HG03066 (cell line): Measurements from ENCODE around the gene CABP5.
"Not testable (repeated sequence)": the region's sequence is repeated elsewhere in the genome, so short reads cannot be mapped to it uniquely, and the experiment has no call there.

ENCODE experiments used
- ATAC-seq: cut with Tn5 transposase; IDR thresholded peaks from one replicate; pipeline ENCODE4 v1.9.1; 2021; ENCODE audit warnings: low read depth; ENCODE audit not compliant: unreplicated experiment

CABP5 gene

DNA sequence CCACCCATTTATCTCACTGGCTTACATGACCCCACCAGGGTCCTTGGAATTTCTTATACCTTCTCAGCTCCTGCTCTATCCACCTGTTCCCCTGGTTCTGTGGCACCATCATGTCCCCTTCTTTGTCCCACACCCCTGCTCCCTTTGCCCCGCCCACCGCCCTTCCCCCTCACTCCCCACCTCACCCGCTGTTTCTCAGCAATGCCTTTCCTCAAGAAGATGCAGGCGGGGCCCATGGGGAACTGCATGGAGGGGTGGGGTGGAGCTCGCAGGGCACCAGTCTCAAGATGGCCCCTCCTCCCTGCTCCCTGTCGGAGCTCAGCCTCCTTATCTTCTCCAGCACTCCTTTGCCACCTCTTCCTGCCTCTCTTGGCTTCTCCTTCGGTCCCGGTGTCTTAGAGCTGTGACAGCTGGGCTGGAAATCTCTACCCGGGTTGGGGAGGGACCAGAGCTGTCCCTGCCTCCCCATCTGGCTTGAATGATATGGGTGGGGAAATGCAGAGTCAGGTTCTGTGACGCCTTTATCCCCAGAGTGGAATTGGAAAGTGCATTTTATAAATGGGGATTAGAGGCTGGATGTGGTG, at the start of gene CABP5:
TSS of gene CABP5 (minus strand) at position 405 of the 584 bp plus-strand sequence. CDS start at position 248, 157 bp downstream.
- ATAC-seq: no peak

DNA sequence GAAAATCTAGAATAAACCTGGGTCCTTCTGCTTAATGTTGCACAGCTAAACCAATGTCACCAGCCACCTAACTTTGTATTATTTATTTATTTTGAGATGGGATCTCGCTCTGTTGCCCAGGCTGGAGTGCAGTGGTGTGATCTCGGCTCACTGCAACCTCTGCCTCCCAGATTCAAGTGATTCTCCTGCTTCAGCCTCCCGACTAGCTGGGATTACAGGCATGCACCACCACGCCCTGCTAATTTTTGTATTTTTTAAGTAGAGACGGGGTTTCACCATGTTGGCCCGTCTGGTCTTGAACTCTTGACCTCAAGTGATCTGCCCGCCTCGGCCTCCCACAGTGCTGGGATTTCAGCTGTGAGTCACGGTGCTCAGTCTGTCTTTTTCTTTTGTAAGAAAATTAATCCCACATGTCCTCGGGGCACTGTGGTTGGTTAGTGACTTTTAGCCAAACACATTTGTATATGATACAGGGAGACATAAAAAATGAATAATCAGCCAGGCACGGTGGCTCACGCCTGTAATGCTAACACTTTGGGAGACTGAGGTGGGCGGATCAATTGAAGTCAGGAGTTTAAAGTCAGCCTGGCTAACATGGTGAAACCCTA, 47.3 kb upstream of the CABP5 start:
- not testable (repeated sequence) for ATAC-seq

DNA sequence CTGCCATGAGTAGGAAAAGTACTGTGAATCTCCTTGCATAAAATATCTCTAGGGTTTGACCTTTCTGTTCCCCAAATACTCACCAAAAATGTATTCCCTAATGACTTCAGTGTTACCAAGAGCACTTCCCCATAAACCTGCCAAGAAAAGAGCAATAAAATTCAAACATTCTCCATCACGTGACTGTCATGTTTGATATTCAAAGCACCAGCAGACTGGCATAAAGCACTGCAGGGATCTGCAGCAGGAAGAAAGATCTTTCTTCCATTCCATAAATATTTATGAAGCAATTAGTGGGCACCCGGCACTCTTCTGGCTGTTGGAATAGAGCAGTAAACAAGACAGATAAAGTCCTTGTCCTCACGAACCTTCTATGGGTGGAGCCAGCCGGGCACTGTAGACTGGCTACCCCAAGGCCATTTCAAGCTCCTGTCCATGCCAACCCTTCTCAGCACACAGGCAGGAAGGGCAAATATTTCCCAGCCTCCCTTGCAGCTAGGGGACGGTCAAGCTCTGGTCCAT, 46.5 kb upstream of the CABP5 start:
- ATAC-seq: no peak

- ATAC-seq: not testable (repeated sequence)
These were observed 45.1 kb upstream of the CABP5 start for GRCh38 chr19:48088991-48089390.

DNA sequence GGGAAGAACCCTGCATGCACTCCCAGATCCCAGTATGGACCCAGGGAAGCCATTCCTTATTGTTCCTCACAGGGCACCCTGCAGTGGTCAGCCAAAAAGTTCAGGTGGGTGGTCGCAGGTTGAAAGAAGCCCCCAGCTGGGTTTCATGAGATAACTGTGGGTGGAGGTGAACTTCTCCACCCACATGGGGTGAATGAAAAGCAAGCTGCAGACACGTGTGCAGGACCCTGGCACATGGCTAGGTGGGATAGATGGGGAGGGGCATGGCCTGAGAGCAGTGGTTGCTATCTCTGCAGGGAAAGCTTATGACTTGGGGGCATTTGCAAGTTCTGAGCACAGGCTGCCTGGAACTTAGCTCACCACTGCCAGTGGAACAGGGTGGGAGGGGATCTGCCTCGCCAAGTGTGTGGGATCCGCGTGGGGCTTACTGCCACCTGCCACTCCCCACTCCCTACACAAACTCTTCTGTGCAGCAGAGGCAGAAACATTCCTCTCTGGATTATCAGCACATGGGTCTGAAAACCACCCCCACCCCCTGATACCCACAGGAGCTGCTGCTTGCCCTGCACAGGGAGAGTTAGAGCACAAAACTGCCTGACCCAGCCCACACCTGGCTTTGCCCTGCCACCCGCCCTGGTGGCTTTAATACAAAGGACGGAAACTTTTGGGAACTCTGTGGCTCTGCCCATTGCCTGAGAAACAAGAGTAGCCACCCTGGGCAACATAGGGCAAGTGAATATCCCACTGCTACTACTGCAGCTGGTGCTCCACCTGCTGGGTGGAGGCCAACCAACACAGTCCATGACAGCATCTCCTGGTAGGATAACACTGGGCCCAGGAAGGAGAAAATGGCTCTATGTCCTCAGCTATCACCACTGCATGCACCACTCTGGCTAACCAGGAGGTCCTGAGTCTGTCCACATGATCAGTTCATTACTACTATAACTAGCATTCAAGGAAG, 42.3 kb upstream of the CABP5 start:
- ATAC-seq: no peak

DNA sequence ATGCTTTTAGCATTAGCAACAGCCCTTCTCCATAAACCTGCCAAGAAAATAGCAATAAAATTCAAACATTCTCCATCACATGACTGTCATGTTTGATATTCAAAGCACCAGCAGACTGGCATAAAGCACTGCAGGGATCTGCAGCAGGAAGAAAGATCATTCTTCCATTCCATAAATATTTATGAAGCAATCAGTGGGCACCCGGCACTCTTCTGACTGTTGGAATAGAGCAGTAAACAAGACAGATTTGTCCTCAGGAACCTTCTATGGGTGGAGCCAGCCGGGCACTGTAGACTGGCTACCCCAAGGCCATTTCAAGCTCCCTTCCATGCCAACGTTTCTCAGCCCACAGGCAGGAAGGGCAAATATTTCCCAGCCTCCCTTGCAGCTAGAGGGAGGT, 41.2 kb upstream of the CABP5 start:
- no peak for ATAC-seq

GRCh38 chr19:48081106-48081505, 37.2 kb upstream of the CABP5 start:
- no peak for ATAC-seq

DNA sequence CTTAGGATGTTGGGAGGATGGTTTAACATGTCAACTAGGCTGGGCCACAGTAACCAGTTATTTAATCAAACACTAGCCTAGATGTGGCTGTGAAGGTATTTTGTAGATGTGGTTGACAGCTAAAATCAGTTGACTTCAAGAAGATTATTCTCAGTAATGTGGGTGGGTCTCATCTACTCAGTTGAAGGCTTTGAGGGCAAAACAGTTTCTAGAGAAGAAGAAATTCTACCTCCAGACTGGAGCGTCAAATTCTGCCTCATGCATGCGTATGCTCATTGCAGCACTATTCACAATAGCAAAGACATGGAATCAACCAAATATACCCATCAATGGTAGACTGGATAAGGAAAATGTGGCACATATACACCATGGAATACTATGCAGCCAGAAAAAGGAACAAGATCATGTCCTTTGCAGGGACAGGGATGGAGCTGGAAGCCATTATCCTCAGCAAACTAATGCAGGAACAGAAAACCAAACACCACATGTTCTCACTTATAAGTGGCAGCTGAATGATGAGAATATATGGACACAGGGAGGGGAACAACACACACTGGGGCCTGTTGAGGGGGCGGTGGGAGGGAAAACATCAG, 26.4 kb upstream of the CABP5 start:
- not testable (repeated sequence) for ATAC-seq

GRCh38 chr19:48069435-48069834, 25.6 kb upstream of the CABP5 start:
- no peak for ATAC-seq

- ATAC-seq: no peak
These were observed 20.6 kb upstream of the CABP5 start for GRCh38 chr19:48064509-48064908.

GRCh38 chr19:48061401-48062344, 17.8 kb upstream of the CABP5 start:
- no peak for ATAC-seq

DNA sequence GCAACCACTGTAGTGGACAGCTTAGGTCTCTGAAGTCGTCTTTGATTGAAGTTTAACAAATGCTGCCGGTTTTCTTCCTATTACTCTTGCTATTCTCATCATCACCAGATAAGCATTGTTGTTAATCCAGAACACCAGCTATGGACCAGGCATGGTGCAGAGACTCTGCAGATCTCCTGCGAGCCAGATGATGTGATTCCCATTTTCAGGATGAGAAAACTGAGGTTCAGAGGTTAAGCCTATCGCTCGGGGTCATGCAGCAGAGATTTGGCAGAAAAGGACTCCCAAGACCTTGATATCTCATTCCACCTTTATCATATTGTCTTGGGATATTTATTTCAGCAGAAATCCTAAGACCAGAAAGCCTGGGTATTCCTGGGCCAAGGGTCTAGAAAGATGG, 16.5 kb upstream of the CABP5 start:
- ATAC-seq: no peak

GRCh38 chr19:48059331-48059730, 15.5 kb upstream of the CABP5 start:
- ATAC-seq: no peak

- ATAC-seq: no peak
These were observed 10.0 kb upstream of the CABP5 start for GRCh38 chr19:48053856-48054255.

- ATAC-seq: no peak
These were observed 9.2 kb upstream of the CABP5 start for GRCh38 chr19:48053076-48053475.

DNA sequence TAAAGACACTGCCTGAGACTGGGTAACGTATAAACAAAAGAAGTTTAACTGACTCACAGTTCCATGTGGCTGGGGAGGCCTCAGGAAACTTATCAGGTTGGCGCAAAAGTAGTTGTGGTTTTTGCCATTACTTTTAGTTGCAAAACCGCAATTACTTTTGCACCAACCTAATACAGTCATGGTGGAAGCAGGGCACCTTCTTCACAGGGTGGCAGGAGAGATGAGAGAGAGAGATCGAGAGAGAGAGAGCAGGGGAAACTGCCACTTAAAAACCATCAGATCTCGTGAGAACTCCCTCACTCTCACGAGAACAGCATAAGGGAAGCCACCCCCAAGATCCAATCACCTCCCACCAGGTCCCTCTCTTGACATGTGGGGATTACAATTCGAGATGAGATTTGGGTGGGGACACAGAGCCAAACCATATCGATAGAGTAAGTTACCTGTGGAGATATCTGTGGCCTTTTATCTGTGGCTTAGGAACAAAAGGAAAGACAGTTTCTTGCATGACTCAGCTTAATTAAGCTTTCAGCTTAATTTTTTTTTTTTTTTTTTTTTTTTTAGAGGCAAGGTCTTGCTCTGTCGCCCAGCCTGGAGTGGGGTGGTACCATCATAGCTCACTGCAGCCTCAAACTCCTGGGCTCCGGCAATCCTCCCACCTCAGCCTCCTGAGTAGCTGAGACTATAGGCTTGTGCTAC, 7.6 kb upstream of the CABP5 start:
- no peak for ATAC-seq

GRCh38 chr19:48044561-48044960, 682 bp upstream of the CABP5 start:
- ATAC-seq: no peak

GRCh38 chr19:48041877-48042580, 1.9 kb downstream of the CABP5 start:
- no peak for ATAC-seq

GRCh38 chr19:48036765-48037164, 7.1 kb downstream of the CABP5 start:
- no peak for ATAC-seq
